GM19239 (cell line): ENCODE measurements around the gene ASB4.
A peak's percentile ranks its signal among the peaks of the same experiment; 100 is the strongest.
"Not testable (repeated sequence)": the region's sequence is repeated elsewhere in the genome, so short reads cannot be mapped to it uniquely, and the experiment has no call there.

Experiments
- DNase-seq: peaks from one replicate; pipeline ENCODE4 v3.0.0; 2011; ENCODE audit warnings: low spot score; ENCODE audit not compliant: insufficient read length
- FAIRE-seq: peaks from 2 replicates; lab custom pipeline; 2011; peaks lifted over from hg19 to GRCh38; lab: Jason Lieb, UNC

Gene ASB4

DNA sequence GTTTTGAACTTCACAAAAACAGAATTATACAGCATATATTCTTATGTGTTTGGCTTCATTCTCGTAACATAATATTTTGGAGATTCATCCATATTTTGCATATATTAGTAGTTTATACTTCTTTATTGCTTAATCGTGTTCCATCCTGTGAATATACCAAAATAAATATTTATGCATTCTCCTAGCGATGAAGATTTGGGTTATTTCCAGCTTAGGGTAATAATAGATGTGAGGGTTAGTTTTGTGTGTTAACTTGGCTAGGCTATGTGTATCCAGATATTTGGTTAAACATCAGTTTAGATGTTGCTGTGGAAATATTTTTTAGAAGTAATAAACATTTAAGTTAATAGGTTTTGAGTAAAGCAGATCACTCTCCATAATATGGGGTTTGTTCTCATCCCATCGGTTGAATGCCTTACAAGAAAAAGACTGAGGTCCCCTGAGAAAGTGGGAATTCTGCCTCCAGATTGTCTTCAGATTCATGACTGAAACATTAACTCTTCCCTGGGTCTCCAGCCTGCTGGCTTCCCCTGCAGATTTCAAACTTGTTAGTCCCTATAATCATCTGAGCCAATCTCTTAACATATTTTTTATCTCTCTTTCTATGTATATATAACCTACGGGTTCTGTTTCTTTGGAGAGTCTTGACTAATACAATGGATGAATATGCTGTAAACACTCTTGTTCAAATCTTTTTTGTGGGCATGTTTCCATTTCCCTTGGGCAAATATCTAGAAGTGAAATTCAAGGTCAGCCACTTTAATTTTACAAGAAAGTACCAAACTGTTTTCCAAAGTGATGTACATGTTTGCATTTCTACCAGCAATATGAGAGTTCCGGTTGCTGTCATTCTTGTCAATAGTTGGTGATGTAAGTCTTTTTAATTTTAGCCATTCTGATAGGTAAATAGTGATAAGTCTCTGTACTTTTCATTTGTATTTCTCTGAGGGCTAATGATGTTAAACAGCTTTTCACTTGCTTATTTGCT, 61.9 kb downstream of the ASB4 start:
- DNase-seq (no peak), FAIRE-seq (no peak)

DNA sequence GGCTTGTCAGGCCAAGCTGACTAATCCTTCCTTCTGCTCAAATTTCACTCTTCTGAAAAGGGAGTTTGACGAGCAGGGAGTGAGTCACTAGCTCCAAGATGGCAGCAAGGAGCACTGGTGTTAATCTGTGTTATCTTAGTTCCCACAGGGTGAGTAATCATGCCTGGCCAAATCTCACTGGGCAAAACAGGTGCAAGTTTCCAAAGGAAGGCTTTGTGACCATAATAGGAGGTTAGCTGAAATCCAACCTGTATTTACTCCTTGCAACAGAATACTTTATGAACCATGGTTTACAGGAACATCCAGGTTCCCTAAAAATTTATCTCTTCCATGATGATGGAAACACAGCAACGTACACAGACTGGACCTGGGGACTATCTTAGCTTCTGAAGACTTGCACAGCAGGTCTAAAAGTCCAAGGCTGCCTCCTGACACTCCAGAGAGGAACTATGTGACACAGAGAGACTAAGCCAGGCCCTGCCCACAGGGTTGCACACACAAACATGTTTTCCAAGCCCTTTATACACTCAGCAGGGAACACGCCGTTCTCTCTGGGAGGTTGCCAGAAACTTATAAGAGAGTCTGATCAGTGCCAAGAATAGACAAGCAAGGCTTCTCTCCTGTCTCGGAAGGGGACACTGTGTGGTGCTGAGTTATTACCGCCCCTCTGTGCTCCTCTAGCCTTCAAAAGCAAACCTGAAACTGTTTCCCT, 64.2 kb downstream of the ASB4 start:
- DNase-seq (no peak), FAIRE-seq (no peak)

DNA sequence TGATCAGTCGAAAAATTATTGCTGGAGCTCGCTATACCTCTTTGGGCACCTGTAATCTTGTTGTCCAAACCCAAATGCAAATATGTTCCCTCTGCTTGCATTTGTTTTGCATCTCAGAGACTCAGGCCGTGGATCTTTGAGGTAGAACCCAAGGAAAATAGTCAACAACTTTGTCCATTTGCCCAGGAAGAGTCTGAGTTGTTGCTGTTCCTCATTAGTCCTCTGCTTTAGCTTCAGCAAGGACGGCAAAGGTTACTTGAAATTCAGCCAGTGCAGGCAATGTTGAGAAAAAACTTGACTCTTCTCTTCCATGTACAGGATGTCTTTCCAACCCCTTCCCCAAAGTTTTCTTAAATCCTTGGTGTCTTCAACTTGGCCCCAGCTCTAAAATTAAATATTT, 64.8 kb downstream of the ASB4 start:
- FAIRE-seq (no peak), DNase-seq (no peak)

DNA sequence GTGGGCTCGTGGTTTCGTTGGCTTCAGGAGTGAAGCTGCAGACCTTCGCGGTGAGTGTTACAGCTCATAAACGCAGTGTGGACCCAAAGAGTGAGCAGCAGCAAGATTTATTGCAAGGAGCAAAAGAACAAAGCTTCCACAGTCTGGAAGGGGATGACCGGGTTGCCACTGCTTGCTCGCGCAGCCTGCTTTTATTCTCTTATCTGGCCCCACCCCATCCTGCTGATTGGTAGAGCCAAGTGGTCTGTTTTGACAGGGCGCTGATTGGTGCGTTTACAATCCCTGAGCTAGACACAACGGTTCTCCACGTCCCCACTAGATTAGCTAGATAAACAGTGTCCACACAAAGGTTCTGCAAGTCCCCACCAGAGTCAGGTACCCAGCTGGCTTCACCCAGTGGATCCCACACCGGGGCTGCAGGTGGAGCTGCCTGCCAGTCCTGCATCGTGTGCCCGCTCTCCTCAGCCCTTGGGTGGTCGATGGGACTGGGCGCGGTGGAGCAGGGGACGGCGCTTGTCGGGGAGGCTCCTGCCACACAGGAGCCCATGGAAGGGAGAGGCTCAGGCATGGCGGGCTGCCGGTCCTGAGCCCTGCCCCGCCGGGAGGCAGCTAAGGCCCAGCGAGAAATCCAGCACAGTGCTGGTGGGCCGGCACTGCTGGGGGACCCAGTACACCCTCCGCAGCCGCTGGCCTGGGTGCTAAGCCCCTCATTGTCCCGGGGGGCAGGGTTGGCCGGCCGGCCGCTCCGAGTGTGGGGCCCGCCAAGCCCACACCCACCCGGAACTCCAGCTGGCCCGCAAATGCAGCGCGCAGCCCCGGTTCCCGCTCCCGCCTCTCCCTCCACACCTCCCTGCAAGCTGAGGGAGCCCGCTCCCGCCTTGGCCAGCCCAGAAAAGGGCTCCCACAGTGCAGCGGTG, 66.5 kb downstream of the ASB4 start:
- not testable (repeated sequence) for DNase-seq, FAIRE-seq

DNA sequence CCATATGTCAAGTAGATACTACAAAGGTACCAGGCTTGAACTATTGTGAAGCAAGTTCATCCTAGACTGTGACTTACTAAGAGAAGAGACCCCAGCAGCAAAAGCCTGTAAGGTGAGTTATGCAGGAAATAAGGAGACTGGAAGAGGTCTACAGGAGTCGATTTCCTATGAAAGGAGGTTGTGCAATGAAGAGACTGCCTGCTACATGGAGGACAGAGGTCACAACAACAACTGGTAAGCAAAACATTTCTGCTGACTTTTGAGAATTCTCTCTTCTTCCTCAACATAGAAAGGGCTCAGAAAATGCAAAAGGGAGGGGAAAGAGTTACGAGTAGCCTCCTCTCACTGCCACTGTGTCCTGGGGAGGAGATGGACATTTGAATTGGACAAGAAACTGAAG, 68.2 kb downstream of the ASB4 start:
- DNase-seq: no peak
- FAIRE-seq: no peak

DNA sequence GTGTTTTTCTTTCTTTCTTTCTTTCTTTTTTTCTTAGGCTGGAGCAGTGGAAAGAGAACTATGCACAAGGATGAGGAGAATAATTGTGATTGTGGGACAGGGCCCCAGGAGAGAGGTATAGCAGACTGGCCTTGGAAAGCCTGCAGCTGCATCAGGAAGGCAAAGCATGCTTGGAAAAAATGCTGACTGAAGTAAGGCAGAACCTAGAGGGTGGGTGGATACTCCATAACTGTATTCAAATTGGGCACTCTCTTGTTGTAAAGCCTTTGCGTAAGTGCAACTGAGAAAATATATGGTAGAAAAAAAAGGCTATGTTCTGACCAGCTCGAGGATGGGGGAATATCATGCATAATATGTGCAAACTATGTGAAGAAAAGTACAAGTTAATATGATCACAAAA, 71.0 kb downstream of the ASB4 start:
- FAIRE-seq (no peak), DNase-seq (no peak)

DNA sequence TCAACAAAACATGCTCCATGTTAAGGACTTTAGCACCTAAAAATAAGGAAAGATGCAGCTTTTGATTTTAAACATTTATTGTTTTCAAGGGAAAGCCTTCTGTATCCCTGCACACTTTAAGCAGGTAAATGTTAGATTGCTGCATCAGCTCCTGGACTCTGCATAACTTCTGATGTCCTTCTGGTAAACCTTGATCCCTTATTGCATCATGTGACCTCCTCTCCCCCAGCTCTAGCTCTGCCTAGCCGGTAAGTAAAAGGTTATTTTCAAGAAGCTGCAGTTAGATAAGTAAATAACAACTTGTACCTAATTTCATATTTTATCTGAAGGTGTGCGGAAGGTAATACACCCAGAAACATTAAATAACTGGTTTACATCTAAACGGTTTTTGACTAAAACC, 73.1 kb downstream of the ASB4 start:
- DNase-seq: no peak
- peak; percentile 8 for FAIRE-seq

DNA sequence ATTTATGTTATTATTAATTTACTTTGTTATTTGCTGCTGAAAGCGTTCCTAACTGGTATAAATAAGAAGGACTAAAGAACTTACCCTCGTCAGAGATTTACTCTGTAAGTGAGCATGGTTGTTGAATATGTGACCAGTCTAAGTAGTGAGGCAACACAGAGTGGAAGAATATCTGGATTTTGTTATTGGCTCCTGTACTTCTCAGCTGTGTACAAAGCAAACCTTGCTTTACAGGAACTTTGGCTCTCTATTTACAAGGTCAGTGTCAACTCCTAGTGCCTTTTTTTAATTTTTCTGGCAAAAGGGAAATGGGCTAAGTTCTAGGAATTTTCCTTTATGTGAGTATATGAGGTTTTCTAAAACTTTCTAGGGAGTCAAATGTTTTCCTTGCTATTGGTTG, 74.9 kb downstream of the ASB4 start:
- DNase-seq: no peak
- FAIRE-seq: no peak

DNA sequence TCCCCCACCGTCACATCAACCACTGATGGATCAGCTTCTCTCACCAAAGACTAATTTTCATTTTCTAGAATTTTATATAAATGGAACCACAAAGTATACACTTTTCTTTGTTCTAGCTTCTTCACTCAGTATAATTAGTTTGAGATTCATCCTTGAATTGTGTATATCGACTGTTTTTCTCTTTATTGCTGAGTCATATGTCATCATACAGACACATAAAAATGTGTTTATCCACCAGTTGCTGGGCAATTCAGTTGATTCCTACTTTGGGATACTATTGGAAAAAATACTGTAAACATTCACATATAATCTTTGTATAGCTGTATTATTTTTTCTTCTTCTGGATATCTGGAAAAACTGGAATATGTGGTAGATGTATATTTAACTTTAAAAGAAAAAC, 84.0 kb downstream of the ASB4 start:
- DNase-seq (no peak), FAIRE-seq (no peak)

DNA sequence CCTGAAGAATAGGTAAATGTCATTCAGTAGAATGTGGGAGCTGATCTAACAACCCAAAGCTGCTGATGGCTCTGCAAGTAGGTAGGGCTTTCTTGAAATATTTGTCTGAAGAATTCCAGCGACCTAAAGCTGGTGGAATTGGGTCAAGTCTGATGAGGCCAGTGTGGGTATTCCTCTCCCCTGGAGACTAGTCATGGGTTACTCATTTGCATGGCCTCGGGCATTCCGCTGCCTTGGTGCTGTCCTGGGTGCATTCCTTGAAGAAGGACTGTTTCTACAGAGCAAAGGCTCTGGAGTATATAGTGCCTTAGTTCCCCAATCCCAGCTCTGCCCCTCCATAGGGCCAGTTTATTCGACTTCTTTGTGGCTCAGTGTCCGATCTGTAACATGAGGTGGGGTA, 91.4 kb downstream of the ASB4 start:
- FAIRE-seq (no peak), DNase-seq (no peak)

DNA sequence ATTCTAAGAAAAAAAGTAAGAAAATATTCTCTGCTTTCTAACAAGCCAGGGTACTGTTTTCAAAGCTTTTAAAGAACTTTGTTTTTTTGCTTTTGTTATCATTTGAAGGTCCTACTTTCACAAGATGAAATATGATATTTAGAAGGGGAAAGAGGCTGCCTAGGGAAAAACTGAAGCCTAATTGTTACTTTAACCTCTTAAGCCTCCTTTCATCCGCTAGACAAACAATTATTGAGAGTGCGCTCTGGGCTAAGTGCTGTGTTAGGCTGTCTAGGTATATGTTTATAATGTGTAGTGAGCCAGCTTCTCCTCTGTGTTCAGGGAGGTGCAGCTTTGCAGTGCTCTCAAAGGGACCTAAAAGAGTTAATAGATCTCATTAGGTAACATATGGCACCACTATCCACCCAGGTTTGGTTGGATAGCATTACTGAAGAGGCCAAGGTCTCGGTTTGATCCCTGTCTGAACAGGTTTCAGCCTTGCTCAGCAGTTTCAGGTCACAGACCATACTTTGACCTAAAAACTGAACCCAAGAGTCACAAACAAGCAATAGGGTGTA, 92.6 kb downstream of the ASB4 start:
- FAIRE-seq (no peak), DNase-seq (no peak)

DNA sequence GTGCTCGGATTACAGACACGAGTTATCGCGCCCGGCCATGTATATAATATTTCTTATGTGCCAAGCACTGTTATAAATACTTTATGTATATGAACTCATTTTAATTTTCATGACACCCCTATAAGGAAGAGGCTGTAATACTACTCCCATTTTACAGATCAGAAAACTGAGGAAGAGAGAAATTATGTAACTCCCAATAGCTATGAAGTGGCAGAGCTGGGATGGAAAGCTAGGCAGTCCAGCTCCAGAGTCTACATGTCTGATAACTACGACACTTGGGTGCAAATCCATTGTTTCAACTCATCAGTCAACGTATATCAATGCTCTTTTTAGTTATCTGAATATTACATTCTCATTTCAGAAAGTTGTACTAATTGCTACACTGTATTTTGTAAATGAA, 93.6 kb downstream of the ASB4 start:
- FAIRE-seq: no peak
- DNase-seq: no peak

DNA sequence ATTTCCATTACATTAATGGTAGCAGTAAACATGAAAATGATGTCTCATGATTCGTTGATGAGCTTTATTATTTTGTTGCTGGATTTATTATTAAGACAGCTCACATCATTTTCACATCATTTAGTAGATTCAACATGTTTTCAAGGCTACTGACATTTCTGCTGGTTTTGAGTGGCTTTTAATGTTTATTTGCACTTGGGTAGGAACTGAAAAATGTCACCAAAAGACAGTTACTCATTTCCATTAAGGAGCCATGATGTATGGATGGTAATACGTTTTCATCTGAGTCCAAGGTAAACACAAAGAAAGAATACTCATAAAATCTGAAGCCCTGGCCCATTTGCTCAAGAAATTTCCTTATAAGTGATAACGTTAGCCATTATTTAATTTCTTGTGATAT, 95.7 kb downstream of the ASB4 start:
- FAIRE-seq (no peak), DNase-seq (no peak)

DNA sequence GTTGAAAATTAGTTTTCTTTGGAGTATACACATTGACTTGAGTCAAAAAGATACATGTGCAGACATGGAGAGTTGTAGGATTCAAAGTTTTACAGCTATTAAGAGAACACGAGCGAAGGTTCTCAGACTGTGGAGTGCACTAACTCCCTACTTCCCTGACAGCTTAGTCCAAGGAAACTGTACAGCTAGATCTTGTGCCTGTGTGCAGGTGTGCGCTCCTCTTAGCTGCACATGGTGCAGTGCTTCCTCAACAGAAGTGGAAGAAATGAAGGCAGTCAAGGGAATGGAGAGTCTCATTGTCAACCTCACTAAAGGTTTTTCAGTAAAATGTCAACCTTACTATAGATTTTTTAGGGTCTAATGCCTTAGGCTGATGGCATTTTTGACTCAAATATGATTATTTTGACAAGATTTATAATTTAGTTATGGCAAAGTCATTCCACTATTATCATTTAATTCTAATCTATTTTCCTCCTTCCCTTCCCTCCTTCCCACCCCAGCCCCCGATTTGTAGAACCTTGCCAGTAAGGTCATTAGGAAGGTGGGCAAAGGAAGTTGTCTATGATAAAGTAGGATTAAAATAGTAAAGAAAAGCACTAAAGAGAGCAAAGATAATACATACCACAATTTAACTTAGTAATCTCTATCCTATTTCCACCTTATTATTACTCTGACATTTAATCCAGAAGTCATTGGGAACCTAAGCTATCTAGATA, 97.0 kb downstream of the ASB4 start:
- DNase-seq (no peak), FAIRE-seq (no peak)

DNA sequence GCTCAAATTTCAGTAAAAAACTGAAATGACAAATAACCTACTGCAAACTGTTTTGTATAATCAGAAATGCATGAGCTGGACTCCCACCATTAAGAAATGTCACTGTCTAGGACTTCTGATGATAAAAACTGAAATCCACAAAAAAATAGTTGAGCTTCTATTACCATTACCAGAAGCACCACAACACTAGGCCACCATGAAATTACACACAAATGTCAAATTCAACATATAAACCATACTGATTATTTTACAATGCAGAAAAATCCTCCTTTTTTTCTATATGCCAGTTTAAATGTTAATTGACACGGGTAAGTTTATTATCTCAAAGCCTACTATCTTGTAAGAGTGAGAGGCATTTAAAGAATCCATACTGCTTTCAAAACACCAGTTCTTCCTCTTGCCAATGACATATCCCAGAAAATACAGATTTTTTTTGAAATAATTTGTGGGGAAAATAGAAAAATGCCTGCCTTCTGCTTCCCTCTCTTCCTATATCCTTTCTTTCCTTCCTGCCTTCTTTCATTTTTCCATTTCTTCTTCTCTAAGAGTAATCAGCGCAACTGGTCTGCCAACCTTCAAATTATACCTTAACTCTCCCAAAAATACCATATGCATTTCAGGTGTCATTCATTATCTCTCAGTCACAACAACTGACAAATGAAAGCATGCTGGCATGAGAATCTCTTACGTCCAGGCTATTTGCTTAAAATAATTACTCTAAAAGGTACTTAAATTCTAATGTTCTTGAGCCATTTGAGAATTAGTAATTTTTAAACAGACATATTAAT, 98.3 kb downstream of the ASB4 start:
- FAIRE-seq (no peak), DNase-seq (no peak)

DNA sequence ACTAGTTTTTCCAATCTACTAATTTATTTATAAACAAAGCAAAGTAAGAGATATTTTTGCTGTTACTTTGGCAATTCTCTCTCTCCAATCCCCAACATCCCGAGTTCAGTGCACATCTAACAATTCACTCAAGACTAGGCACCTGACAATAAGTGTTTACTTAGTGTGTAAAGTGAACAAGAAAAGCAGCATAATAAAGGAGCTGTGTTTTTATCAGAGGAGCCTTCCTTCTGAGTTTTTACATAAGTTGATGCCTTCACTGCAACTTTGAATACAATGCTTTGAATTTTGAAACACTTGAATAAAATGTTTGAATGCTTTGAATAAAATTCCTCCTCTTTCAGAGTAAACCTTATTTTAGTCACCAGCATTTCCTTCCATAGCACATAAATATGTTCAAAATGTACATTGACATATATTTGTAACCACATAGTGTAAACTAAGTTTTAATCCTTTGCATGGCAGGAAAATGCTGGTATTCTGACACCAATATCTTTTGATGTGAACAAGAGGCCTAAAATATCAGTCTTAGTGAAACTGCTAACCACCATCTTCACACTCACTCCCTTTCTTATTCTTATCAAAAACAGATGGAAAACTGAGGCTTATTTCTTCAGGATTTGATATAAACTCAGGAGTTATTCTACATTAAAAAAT, 99.2 kb downstream of the ASB4 start:
- DNase-seq: no peak
- no peak for FAIRE-seq

DNA sequence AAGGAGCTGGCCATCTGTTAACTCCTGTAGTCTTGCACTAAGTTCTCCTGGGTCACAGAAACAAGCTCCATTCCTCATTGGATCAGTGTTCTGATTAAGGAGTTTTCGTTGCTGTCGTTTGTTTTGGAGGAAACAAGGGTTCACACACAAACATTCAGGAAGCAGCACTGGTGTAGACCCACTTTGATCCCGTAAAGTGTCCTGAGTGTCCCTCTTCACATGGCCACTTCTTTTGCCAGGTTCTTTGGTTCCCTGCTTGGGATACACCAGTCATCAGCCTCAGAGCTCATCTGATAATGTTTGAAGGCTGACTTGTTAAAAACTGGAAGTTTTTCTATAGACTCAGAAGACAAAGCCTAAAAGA, 99.7 kb downstream of the ASB4 start:
- DNase-seq (no peak), FAIRE-seq (no peak)

DNA sequence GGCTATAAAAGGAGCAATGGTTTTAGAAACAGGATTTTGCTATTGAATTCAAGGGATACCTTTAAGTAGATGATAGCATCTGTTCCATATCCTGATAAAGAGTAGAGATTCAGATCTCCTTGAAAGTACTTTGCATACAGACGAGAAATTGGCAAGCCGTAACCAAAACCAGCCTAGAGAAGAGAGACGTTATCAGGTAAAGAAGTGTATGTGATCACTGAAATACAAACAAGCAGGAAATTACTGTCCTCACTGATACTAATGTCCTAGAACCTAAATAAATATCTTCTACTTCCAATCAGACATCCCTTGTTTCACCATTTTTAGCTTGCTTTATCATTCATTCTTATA, 101.2 kb downstream of the ASB4 start:
- DNase-seq (no peak), FAIRE-seq (no peak)
